Glutamatergic neuron (in vitro differentiated cells): ENCODE data around the gene DNAH8. TPM values are rescaled to one million over a fixed set of nuclear protein-coding genes. Genes with fewer than 3 reads are reported as not detected.
A peak's percentile ranks its signal among the peaks of the same experiment; 100 is the strongest.

ENCODE experiments used
- DNase-seq: peaks from one replicate; pipeline ENCODE4 v3.0.0; 2022
- H3K27ac Mint-ChIP-seq: one replicate; pipeline ENCODE4 v1.8.0; 2020; ENCODE audit warnings: mild to moderate bottlenecking, mixed read lengths, inconsistent platforms; ENCODE audit not compliant: unreplicated experiment
- H3K27me3 Mint-ChIP-seq: one replicate; pipeline ENCODE4 v1.8.0; 2020; ENCODE audit warnings: mild to moderate bottlenecking, moderate library complexity, mixed read lengths, inconsistent platforms; ENCODE audit not compliant: unreplicated experiment
- H3K36me3 Mint-ChIP-seq: one replicate; pipeline ENCODE4 v1.8.0; 2020; ENCODE audit warnings: mild to moderate bottlenecking, mixed read lengths, inconsistent platforms; ENCODE audit not compliant: unreplicated experiment
- H3K4me1 Mint-ChIP-seq: one replicate; pipeline ENCODE4 v1.8.0; 2020; ENCODE audit warnings: mild to moderate bottlenecking, low read depth, mixed read lengths, inconsistent platforms; ENCODE audit not compliant: unreplicated experiment
- H3K4me3 Mint-ChIP-seq: one replicate; pipeline ENCODE4 v1.8.0; 2020; ENCODE audit warnings: mild to moderate bottlenecking, mixed read lengths, inconsistent platforms; ENCODE audit not compliant: unreplicated experiment
- H3K9me3 Mint-ChIP-seq: one replicate; pipeline ENCODE4 v1.8.0; 2020; ENCODE audit warnings: mild to moderate bottlenecking, moderate library complexity, mixed read lengths, inconsistent platforms; ENCODE audit not compliant: unreplicated experiment
- CTCF ChIP-seq: fragments of 200-600 bp; sonication (generic); IDR thresholded peaks from one replicate; pipeline ENCODE4 v1.5.0; 2021; ENCODE audit not compliant: partially characterized antibody, unreplicated experiment
- total RNA-seq: library from RNA; stranded (reverse); fragmentation: NEBNext Ultra II Directional; extraction: Animal tissue kit (Norgen Biotek cat#: 25700); gene quantifications from one replicate; pipeline ENCODE4 v1.2.1, GENCODE V29; 2021; ENCODE audit not compliant: unreplicated experiment

DNAH8 gene
- total RNA-seq, 1 donor from 2014 or later, result not detected

GRCh38 chr6:39021041-39021440, 305.9 kb downstream of the DNAH8 start:
- DNase-seq, result no peak
- H3K9me3 Mint-ChIP-seq, result no peaks in the 10 kb centered on the region
- H3K27ac Mint-ChIP-seq, result no peak overlapping the region
- H3K4me3 Mint-ChIP-seq, result no peak overlapping the region
- TF ChIP-seq CTCF, result no peak
- H3K36me3 Mint-ChIP-seq, result no peaks in the 10 kb centered on the region
- H3K4me1 Mint-ChIP-seq, result no peaks in the 10 kb centered on the region
- no peaks in the 10 kb centered on the region for H3K27me3 Mint-ChIP-seq

- TF ChIP-seq CTCF, result no peak
- no peak for DNase-seq
- Mint-ChIP-seq H3K9me3 (no peaks in the 10 kb centered on the region), H3K27ac (no peak overlapping the region), H3K27me3 (no peaks in the 10 kb centered on the region), H3K4me1 (no peaks in the 10 kb centered on the region), H3K36me3 (no peaks in the 10 kb centered on the region), H3K4me3 (no peak overlapping the region)
Observed at GRCh38 chr6:39021779-39022178, 306.7 kb downstream of the DNAH8 start.

GRCh38 chr6:39026175-39026574, 311.1 kb downstream of the DNAH8 start:
- no peak for DNase-seq
- Mint-ChIP-seq H3K4me3 (no peak overlapping the region), H3K27ac (no peak overlapping the region), H3K27me3 (peaks cover 1% of the 10 kb centered on the region), H3K4me1 (no peaks in the 10 kb centered on the region), H3K9me3 (no peaks in the 10 kb centered on the region), H3K36me3 (no peaks in the 10 kb centered on the region)
- no peak for TF ChIP-seq CTCF

- Mint-ChIP-seq H3K4me3 (no peak overlapping the region), H3K27me3 (peaks cover 1% of the 10 kb centered on the region), H3K36me3 (no peaks in the 10 kb centered on the region), H3K27ac (no peak overlapping the region), H3K4me1 (no peaks in the 10 kb centered on the region), H3K9me3 (no peaks in the 10 kb centered on the region)
- peak; percentile 78 for TF ChIP-seq CTCF
- peak; percentile 74 for DNase-seq
Observed at GRCh38 chr6:39029156-39030011, 314.3 kb downstream of the DNAH8 start.

GRCh38 chr6:39035681-39036080, 320.6 kb downstream of the DNAH8 start:
- Mint-ChIP-seq H3K4me1 (no peaks in the 10 kb centered on the region), H3K27me3 (peaks cover 1% of the 10 kb centered on the region), H3K27ac (no peak overlapping the region), H3K9me3 (peaks cover 2% of the 10 kb centered on the region), H3K36me3 (no peaks in the 10 kb centered on the region), H3K4me3 (no peak overlapping the region)
- no peak for DNase-seq
- TF ChIP-seq CTCF, result no peak
